ACHN (cell line): ENCODE results near the gene TOX2.

ENCODE experiments used
- DNase-seq: peaks from one replicate; pipeline ENCODE4 v3.0.0-alpha.2; 2015
- in situ Hi-C: cut with HindIII; loops from 2 replicates; pipeline ENCODE4 v1.10.0; 2017; ENCODE audit warnings: low sequenced_read_pairs, low pct_ligation_motif_present, low pct_unique_long_range_greater_than_20kb

TOX2 gene

DNA sequence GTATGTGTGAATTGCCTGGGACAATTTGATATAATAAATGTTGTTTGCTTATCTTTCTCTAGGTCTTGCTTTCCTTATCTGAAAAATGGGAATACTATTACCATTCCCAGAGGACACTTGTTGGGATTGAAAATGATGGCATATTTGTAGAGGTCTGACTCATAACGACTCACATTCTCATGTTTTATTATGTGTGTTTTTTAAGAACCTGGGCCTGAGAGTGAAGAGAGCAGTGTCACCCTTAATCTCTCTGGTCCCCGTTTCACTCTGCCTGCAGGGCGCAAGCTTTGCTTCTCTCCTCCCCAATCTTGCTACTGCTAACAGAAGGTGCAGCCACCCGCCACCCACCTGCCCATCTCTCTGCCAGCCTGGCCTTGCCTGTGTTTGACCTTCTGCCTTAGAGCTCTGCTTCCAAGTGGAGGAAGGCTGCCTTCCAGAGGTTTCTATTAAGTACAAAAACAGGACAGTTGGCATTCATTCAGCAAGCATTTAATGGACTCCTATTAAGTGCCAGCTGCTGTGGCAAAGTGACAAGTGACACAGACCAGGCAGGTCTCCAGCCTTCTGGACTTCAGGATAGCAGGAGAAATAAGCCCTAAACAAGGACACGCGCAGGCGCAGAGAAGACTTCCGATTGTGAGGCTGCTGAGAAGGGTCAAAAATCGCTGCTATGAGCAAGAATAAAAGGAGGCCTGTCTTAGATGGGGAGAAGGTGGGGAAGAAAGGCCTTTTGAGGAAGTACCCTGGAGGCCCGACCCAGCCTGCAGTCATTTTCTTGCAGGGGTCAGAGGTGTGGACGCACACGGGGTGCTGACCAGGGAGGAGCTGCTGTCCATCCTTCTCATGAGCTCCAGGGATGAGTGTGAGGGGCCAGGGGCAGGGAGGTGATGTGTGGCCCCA is 159.8 kb downstream of the TOX2 start:
- in situ Hi-C loops = no loop called here
- DNase-seq = no peak

DNA sequence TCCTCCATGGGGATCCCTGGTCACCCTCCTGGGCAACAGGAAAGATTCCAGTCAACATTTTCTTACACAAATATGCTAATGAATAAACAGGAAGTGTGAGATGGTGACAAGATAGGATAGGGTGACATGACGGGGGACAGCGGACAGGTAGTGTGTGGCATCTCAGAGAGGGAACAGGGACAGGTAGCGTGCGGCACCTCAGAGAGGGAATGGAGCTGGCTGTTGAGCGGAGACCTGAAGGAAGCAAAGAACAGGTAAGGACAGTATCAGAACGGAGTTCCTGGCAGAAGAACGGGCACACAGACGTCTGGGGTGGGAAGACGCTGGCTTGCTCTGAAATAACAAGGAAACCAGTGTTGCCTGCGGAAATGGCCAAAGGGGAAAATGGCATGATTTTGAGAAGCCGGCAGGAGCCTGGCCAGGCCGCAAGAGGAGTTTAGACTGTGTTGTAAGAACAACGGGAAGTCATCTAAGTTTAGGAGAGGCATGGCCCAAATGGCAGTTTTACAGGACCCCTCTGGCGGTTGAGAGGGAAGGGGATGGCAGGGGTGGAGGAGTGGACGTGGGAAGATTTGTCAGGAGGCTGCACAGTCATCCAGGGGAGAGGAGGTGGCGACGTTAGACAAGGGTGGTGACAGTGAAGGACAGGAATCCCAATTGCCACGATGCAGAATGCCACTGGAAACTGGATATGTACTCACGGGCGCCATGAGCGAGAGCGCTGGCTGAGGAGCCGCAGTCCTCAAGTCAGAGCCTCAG is 160.7 kb downstream of the TOX2 start:
- no peak for DNase-seq
- in situ Hi-C loops = no loop called here

DNA sequence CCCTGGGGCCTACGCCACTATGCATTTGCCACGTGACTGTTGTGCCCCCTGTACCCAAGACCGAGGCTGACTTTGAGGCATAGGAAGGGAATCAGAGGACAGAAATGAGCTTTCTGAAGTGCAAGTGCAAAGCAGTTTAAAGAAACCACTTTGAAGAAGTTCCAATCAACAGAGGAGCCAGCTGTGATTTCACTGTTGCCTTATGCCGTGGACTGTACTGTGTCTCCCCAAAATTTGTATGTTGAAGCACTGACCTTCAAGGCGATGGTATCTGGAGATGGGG is 161.2 kb downstream of the TOX2 start:
- in situ Hi-C loops = no loop called here
- DNase-seq = no peak

DNA sequence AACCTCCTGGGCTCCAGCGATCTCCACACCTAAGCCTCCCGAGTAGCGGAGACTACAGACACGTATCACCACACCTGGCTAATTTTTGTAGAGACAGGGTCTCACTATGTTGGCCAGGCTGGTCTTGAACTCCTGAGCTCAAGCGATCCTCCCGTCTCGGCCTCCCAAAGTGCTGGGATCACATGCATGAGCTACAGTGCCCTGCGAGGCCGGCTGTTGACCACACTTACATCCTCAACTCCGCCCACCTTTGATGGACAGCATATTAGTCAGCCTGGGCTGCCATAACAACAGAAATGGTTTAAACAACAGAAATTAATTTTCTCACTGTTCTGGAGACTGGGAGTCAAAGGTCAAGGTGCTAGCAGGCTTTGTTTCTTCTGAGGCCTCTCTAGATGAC is 164.6 kb downstream of the TOX2 start:
- DNase-seq = no peak
- in situ Hi-C loops = no loop called here

DNA sequence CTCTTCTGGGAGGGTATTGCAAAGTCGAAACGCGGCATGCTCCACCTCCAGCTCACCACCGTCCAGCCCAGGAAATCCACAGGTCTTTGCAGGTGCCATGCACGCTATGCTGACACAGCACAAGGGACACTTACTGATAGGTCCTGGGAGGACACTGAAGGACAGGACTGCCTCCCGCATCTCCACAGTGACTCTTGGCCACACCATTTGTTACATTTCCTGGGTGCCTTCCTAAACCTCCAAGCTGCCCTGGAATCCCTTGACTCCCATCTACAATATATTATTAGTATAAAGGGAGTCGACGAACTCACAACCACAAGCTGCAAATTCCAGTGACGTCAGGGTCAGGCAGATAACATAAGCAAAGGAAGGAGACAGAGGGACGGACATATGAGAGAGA is 165.4 kb downstream of the TOX2 start:
- in situ Hi-C loops = no loop called here
- DNase-seq = no peak

DNA sequence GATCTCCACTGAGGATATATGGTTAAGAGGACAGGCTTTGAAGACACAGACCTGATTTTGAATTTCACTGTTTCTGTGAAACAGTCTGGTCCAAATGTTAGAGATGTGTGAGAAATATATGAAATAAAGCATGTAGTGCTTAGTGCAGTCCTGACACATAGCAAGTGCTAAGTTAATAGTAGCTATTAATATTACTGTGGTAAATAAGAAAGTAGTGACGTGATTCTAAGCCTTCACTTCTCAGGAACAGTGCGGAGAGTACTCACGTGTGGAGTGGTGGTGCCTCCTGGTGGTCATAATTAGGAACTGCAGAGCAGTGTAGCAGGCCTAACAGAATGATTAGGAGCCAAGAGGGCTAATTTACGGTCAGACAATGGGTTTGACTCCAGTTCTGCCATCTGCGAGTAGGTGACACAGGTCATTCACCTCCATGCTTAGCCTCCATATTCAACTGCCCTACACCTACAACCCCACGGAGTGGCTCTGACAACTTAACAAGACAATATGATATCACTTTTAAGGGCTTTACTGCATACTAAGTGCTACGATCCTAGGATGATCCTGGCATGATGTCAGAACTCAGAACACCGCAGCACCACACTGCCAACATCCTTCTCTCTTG is 166.1 kb downstream of the TOX2 start:
- in situ Hi-C loops = no loop called here
- DNase-seq = peak; percentile 58

DNA sequence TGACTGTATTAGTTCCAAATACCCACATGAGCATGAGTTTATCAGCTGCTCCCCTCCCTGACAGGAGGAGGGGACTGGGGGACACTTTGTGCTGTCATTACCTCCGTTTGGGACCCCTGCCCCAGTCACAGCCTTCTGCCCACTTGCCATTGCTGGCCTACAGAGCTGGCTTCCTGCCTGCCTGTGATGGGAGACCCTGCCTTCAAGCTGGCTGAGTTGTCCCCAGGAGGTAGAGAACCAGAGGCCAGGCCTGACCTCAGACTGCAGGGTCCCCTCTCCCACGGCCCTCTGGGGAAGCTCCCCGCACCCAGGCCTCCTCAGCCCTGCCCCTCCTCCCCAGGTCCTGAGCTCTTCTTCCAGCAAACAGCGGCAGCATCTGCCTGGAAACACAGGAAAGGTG is 166.8 kb downstream of the TOX2 start:
- DNase-seq = no peak
- in situ Hi-C loops = no loop called here

DNA sequence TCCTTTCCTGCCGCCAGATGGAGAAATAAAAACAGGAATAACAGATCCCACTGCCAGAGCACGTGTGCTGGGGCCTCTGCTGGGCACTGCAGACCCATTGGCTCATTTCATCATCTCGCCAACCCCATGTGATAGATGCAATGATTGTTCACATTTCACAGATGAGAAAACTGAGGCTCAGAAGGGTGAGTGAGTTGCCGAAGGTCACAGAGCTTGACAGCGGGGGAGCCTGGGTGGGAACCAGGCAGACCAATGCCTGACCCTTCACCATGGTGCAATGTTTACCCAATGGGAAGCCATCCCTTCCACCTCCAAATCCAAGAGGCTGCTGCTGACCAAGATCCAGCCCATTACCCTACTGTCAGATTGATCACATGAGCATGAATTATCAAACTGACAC is 167.2 kb downstream of the TOX2 start:
- DNase-seq = no peak
- in situ Hi-C loops = no loop called here

DNA sequence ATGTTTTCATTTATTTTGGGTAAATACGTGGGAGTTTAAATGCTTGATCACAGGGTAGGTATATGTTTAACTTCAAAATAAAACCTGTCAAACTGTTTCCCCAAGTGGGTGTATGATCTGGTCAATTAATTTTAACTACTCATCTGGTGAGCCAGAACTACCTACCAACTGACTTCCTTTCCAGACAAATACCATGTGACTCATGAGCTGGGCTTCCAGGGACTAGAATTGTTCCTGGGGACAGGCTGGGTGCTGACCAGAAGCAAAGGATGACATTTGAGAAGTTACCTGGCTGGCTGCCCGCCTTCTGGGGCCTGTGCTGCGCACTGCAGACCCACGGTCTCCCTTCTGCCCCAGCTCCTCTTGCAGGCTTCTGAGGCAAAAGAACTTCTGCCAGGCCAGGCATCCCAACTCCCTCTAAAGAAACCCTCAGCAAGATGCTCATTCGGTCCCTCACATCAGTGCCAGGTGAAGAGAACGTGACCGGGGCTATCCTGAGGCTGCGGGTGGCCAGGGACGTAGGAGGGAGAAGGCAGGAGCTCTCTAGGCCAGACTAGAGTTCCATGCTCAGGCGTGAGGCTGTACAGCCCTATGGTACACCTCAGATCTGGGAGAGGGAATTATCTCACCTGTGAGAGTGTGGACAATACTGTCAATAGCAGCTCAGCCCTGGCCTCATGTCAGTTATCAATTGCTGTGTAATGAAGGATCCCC is 168.7 kb downstream of the TOX2 start:
- in situ Hi-C loops = no loop called here

DNA sequence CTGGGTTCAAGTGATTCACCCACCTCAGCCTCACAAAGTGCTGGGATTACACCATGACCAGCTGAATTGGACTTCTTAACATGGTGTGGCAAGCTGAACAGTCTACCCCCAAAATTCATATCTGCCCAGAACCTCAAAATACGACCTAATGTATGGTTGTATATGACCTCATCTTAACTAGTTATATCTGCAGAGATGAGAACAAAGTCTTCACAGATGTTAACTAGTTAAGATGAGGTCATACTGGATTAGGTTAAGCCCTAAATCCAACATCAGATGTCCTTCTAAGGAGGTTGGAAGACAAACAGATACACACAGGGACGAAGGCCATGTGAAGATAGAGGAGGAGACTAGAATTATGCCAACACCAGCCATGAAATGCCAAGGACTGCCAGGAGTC is 169.8 kb downstream of the TOX2 start:
- in situ Hi-C loops = no loop called here
- DNase-seq = no peak

More for the DNA sequence above, 168.7 kb downstream of the TOX2 start:
- DNase-seq = no peak

DNA sequence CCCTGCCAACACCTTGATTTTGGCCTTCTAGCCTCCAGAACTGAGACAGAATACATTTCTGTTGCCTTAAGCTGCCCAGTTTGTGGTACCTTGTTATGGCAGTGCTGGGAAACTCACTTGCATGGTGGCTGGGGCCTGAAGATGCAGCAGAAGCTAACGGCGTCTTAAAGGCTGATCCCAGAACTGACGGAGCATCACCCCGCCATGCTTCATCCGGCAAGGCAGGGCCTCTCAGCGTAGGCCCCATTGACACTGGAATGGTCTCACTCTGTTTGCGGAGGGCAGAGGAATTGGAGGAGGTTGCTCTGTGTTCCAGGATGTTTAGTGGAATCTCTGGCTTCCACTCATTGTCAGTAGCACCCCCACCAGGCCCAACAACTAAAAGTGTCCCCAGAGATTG is 170.2 kb downstream of the TOX2 start:
- in situ Hi-C loops = no loop called here
- DNase-seq = no peak

DNA sequence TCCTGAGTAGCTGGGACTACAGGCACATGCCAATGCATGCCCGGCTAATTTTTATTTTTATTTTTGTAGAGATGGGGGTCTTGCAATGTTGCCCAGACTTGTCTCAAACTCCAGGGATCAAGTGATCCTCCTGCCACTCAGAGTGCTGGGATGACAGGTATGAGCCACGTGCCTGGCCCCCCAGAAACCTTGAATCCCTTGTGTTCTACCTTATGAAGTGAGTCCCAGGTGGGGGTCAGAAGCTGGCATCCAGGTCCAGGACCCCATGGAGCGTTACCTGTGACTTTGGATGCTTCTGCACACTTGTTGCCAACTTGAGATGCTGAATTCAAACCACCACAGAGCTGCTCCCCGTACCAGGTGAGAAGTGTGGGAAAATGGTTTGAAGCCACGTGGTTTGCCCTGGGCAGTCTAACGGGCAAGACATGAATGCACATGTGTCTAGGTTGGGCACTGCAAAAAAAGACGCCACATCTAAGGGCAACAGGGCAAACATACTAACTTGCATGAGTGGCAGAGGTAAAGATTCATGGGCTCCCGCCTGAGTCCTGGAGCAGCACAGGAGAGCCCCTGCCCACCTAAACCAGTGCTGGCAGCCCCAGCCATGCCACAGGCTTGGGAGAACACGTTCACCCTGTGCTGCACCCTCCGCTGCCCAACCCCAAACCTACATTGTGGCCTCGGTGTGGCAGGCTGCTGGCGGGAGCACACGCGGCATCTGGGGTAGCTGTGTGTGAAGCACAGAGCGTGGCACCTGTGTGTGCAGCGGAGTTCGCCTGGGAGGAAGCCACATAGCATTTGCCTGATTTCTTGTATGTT is 171.2 kb downstream of the TOX2 start:
- DNase-seq = no peak
- in situ Hi-C loops = no loop called here

DNA sequence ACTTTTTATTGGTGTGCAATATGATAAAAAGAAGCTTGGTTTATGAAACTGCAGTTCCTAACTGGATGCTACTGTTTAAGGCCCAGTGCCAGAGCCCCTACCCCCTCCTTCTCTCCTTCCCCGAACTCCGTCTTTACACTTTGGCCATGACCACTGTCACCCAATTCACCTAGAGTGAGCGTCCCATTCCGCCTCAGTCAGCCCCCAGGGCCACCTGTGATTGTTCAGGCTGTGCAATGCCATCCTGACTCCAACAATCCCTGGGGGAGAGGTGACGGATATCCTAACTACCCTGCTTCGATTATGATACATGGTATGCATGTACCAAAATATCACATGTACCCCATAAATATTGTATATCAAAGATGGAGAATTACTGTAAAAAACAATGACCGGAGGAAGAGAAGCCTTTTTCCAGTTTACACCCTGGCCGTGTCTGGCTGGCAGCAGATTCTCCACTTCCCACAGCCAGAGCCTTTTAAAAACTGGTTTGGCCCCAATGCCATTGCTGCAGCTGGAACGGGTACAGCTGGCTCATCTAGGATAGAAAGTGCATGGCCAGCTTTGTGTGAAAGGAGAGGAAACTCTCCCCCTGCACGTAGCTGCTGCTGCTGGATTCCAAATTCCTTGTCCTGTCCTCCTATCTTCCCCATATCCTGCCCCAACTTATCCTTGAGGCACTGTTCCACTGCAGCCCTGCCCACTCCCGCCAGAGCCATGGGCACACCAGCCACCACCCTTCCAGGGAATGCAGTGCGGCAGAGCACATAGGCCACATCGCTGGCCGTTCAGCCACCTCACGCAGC is 172.6 kb downstream of the TOX2 start:
- DNase-seq = no peak
- in situ Hi-C loops = no loop called here

DNA sequence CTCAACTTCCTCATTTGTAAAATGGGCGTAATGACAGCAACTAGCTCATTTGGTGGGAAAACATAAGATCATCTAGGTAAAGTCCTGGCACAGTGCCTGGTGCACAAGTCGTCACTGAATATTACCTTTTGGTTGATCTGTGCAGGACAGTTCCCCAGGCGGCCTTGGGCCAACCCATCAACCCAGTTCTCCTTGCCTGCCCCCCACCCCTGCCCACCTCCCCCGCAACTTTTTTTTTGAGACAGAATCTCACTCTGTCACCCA is 173.1 kb downstream of the TOX2 start:
- DNase-seq = no peak
- in situ Hi-C loops = no loop called here

DNA sequence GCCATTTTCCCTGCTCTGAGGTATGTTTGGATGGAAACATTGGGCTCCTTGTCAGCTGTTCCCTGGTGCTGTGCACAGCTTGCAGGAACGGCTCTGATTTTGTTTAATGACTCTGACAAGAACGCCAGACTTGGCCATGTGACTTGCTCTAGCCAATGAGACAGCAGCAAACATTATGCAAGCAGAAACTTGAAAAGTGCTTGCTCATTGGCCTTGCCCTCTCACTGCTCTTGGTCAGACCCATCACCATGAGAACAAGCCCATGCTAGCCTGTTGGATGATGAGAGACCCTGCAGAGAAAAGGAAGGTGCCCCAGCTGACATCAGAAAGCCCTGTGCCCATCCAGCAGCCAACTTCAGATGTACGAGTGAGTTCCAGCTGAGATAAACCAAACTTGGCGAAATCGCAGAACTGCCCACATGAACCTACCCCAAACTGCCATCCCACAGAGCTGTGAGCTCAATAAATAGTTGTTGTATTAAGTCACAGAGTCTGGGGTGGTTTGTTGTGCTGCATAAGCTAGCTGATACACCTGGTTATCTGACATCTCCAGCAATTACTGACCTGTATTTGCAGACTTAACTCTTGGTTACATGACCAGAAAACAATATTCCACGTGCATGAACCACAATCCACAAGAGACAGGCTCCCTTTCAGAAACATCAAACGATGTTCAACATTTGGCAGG is 175.5 kb downstream of the TOX2 start:
- in situ Hi-C loops = no loop called here
- DNase-seq = peak; percentile 24

DNA sequence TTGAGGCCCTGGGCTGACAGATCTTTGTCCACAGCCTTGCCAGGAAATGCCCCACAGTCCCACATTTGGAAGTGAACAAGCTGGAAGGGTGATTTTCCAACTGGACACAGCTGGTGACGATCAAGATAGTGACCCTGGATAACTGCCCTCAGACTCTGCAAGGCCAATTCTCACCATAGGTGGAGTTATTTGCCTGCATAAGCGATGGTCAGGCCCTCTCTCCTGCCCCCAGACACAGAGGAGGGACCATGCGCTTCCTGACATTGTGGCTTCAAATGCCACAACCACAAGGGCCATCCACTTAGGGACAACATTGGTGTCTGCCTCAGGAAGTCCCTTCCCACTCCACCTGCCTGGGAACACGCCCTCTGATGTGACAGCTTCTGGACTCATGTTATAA is 176.4 kb downstream of the TOX2 start:
- DNase-seq = no peak
- in situ Hi-C loops = no loop called here

DNA sequence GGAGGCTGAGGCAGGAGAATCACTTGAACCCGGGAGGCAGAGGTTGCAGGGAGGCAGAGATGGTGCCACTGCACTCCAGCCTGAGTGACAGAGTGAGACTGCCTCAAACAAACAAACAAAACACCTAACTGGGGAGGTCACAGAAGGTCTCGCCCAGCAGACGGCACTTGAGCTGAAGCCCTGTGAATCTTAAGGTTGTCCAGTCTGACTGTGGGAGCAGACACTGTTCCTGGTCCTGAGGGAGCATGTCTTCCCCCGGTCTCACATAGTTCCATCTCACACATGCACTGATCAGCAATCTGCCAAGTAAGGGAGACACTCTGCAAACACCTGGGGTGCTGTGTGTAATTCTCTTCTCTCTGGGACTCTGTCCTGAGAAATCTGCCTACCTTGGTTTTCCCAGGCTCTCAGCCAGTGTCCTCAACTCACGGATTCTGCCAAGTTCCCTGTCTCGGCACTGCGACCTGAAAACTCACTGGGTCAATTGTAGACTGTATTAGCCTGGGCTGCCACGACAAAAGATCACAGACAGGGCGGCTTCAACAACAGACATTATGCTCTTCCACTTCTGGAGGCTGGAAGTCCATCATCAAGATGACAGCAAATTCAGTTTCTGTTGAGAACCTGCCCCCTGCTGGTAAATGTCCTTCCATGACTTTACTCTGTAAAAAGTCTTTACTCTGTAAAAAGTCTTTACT is 178.0 kb downstream of the TOX2 start:
- in situ Hi-C loops = no loop called here

More for the DNA sequence above, 178.0 kb downstream of the TOX2 start:
- peak; percentile 36 for DNase-seq
